Keratinocyte (primary cell): Measurements from ENCODE around the gene MYH6. TPM values are rescaled to one million over a fixed set of nuclear protein-coding genes. Genes with fewer than 3 reads are reported as not detected.

Experiments used
- DNase-seq: peaks from one replicate; pipeline ENCODE4 v3.0.0-alpha.2; 2011; ENCODE audit warnings: low read depth, missing footprints, low spot score
- FAIRE-seq: peaks from 2 replicates; lab custom pipeline; 2011; peaks lifted over from hg19 to GRCh38; lab: Jason Lieb, UNC
- H2AFZ ChIP-seq: 2 replicates; pipeline ENCODE4 v1.6.0; 2012; ENCODE audit warnings: low read length, control low read depth, inconsistent platforms; ENCODE audit not compliant: control insufficient read depth
- H3K27ac ChIP-seq: 2 replicates; pipeline ENCODE4 v1.5.1; 2011; ENCODE audit warnings: low read length; ENCODE audit not compliant: control insufficient read depth, insufficient read depth
- H3K27me3 ChIP-seq: 3 replicates; pipeline ENCODE4 v1.6.0; 2011; ENCODE audit warnings: low read length; ENCODE audit not compliant: control insufficient read depth, insufficient read depth; ENCODE audit errors: extremely low read depth
- H3K36me3 ChIP-seq, 2 experiments: 2 replicates in 1 of 2; 3 replicates in 1 of 2; pipeline ENCODE4 v1.5.1; 2011; ENCODE audit warnings: low read length in 2 of 2, mild to moderate bottlenecking in 1 of 2; ENCODE audit not compliant: control insufficient read depth in 2 of 2, insufficient read depth in 2 of 2; ENCODE audit errors: extremely low read depth in 1 of 2
- H3K4me1 ChIP-seq: 3 replicates; pipeline ENCODE4 v1.5.1; 2011; ENCODE audit warnings: low read length; ENCODE audit not compliant: control insufficient read depth, insufficient read depth; ENCODE audit errors: extremely low read depth
- H3K4me2 ChIP-seq: 3 replicates; pipeline ENCODE4 v1.6.0; 2011; ENCODE audit warnings: low read depth, low read length; ENCODE audit not compliant: control insufficient read depth, insufficient read depth; ENCODE audit errors: extremely low read depth
- H3K4me3 ChIP-seq, 3 experiments: fragments of 200-600 bp in 1 of 3; sonication (generic) in 1 of 3; 2 replicates in 2 of 3; 3 replicates in 1 of 3; pipeline ENCODE4 v1.5.1; 2011 to 2016; ENCODE audit warnings: low read length in 3 of 3, mild to moderate bottlenecking in 3 of 3, control low read depth in 2 of 3, inconsistent platforms in 1 of 3, low read depth in 1 of 3, mixed read lengths in 1 of 3, mixed run types in 1 of 3, moderate library complexity in 1 of 3; ENCODE audit not compliant: control insufficient read depth in 2 of 3, insufficient read depth in 2 of 3; ENCODE audit errors: extremely low read depth in 1 of 3
- H3K79me2 ChIP-seq: 2 replicates; pipeline ENCODE4 v1.6.0; 2012; ENCODE audit warnings: low read length; ENCODE audit not compliant: control insufficient read depth, insufficient read depth
- H3K9ac ChIP-seq: 3 replicates; pipeline ENCODE4 v1.6.0; 2011; ENCODE audit warnings: low read length; ENCODE audit not compliant: control insufficient read depth, insufficient read depth; ENCODE audit errors: extremely low read depth
- H3K9me1 ChIP-seq: 3 replicates; pipeline ENCODE4 v1.6.0; 2011; ENCODE audit warnings: low read length; ENCODE audit not compliant: control insufficient read depth, insufficient read depth; ENCODE audit errors: extremely low read depth
- H3K9me3 ChIP-seq: 2 replicates; pipeline ENCODE4 v1.5.1; 2012; ENCODE audit warnings: low read depth, low read length; ENCODE audit not compliant: control insufficient read depth
- H4K20me1 ChIP-seq: 3 replicates; pipeline ENCODE4 v1.6.0; 2011; ENCODE audit warnings: low read length; ENCODE audit not compliant: control insufficient read depth, insufficient read depth; ENCODE audit errors: extremely low read depth
- CTCF ChIP-seq, 3 experiments: IDR thresholded peaks in 1 of 3; conservative IDR thresholded peaks in 1 of 3; optimal IDR thresholded peaks in 1 of 3; 2 replicates in 2 of 3; 3 replicates in 1 of 3; pipeline versions ENCODE3 to v1.5.1; 2011; ENCODE audit warnings: low read length in 3 of 3, mild to moderate bottlenecking in 3 of 3, moderate library complexity in 2 of 3, control low read depth in 1 of 3, inconsistent platforms in 1 of 3; ENCODE audit not compliant: insufficient read depth in 2 of 3; ENCODE audit errors: extremely low read depth in 1 of 3
- EZH2 ChIP-seq: IDR thresholded peaks from one replicate; pipeline ENCODE4 v1.6.1; 2012; ENCODE audit warnings: inconsistent platforms, mild to moderate bottlenecking, low read length, moderate library complexity
- dilution Hi-C: fragments of 300-500 bp; cut with MboI; formaldehyde crosslinking; loops from one replicate; pipeline ENCODE4 v1.7.0; 2020; ENCODE audit warnings: low sequenced_read_pairs; ENCODE audit not compliant: extremely low pct_ligation_motif_present
- polyA plus RNA-seq, 5 experiments: library from polyadenylated mRNA; depleted of rRNA in 3 of 5; stranded (reverse) in 3 of 5; stranded (forward) in 1 of 5; unstranded in 1 of 5; fragments of >200 nt; gene quantifications; 1 replicate in 1 of 5; 2 replicates in 3 of 5; 3 replicates in 1 of 5; pipeline versions ENCODE4 v1.2.1 to v1.2.3, GENCODE V29; 2011 to 2012; ENCODE audit warnings: missing spikeins in 2 of 5, low read depth in 1 of 5, low replicate concordance in 1 of 5
- small RNA-seq, 3 experiments: library from RNA; depleted of rRNA; stranded (forward); fragments of <200 nt; gene quantifications; one replicate each; pipeline ENCODE3, GENCODE V24; 2012; ENCODE audit warnings: low read depth in 3 of 3, low replicate concordance in 1 of 3; ENCODE audit not compliant: insufficient read length in 3 of 3

The MYH6 gene
- polyA plus RNA-seq, 1 donor (not counting 4 experiments of a cell fraction or from before 2014, with no cell fraction given), result not detected

- Histone ChIP-seq H3K9me3 (no peaks in the 10 kb centered on the region), H2AFZ (no peak overlapping the region), H3K4me1 (no peaks in the 10 kb centered on the region), H4K20me1 (no peaks in the 10 kb centered on the region), H3K27ac (no peak overlapping the region), H3K9me1 (no peaks in the 10 kb centered on the region), H3K4me3 (no peak overlapping the region), H3K4me2 (no peak overlapping the region), H3K36me3 (no peaks in the 10 kb centered on the region), H3K9ac (no peak overlapping the region), H3K27me3 (peaks cover 3% of the 10 kb centered on the region), H3K79me2 (no peaks in the 10 kb centered on the region)
- no peak for TF ChIP-seq EZH2
- no peak for TF ChIP-seq CTCF (optimal IDR thresholded peaks at IDR 0.05 in 1 of 3, IDR thresholded peaks at IDR 0.05 in 1 of 3, conservative IDR thresholded peaks at IDR 0.05 in 1 of 3; ENCODE audit: extremely low read depth in 1 of 3, insufficient read depth in 2 of 3, low read length in 3 of 3)
- FAIRE-seq (no peak), DNase-seq (no peak)
- dilution Hi-C loops, result no loop called here
Measured at GRCh38 chr14:23335623-23336022, 72.5 kb downstream of the MYH6 start.

Small RNAs within 50 kb of the gene (small RNA-seq; reads per million reads assigned to genes)
- 0 reads per million in 3 experiments for gene MIR208A
- 0 to 0.25 (median 0) reads per million in 3 experiments for gene MIR208B

Other genes starting within 250 kb of the MYH6 start
- 28.4 to 32.8 TPM (median 29.1 TPM) in 3 replicates for gene SLC7A8, start 224.6 kb downstream of the MYH6 start, polyA plus RNA-seq
- gene RNF212B, start 170.3 kb downstream of the MYH6 start, polyA plus RNA-seq, result not detected in 3 replicates
- gene HOMEZ, start 122.1 kb downstream of the MYH6 start, polyA plus RNA-seq, result 31.9 to 39.1 TPM (median 34.1 TPM) in 3 replicates
- 1.6 to 2.5 TPM (median 1.9 TPM) in 3 replicates for gene PPP1R3E, start 105.4 kb downstream of the MYH6 start, polyA plus RNA-seq
- 24.0 to 45.7 TPM (median 33.9 TPM) in 3 replicates for gene BCL2L2, start 101.4 kb downstream of the MYH6 start, polyA plus RNA-seq
- 168 to 185 TPM (median 173 TPM) in 3 replicates for gene PABPN1, start 86.8 kb downstream of the MYH6 start, polyA plus RNA-seq
- 0.76 to 2.1 TPM (median 1.2 TPM) in 3 replicates for gene SLC22A17, start 55.4 kb downstream of the MYH6 start, polyA plus RNA-seq
- 1.4 to 2.1 TPM (median 1.7 TPM) in 3 replicates for gene EFS, start 43.1 kb downstream of the MYH6 start, polyA plus RNA-seq
- not detected in 3 replicates for gene IL25, start 35.5 kb downstream of the MYH6 start, polyA plus RNA-seq
- not detected in 3 replicates for gene CMTM5, start 31.2 kb downstream of the MYH6 start, polyA plus RNA-seq
- not detected in 3 replicates for gene MYH7, start 27.4 kb upstream of the MYH6 start, polyA plus RNA-seq
- gene NGDN, start 61.4 kb upstream of the MYH6 start, polyA plus RNA-seq, result 42.3 to 58.7 TPM (median 50.6 TPM) in 3 replicates
- gene ZFHX2, start 143.5 kb upstream of the MYH6 start, polyA plus RNA-seq, result 0.08 to 0.22 TPM (median 0.18 TPM) in 3 replicates
- 3.2 to 4.3 TPM (median 4.3 TPM) in 3 replicates for gene THTPA, start 148.0 kb upstream of the MYH6 start, polyA plus RNA-seq
- gene AP1G2, start 159.5 kb upstream of the MYH6 start, polyA plus RNA-seq, result 119 to 230 TPM (median 128 TPM) in 3 replicates
- gene JPH4, start 170.5 kb upstream of the MYH6 start, polyA plus RNA-seq, result 0.01 to 0.04 TPM (median 0.03 TPM) in 3 replicates
- 0.14 to 0.26 TPM (median 0.20 TPM) in 3 replicates for gene DHRS2, start 228.1 kb upstream of the MYH6 start, polyA plus RNA-seq